Measurements from ENCODE around the gene C1orf35. TPM values are rescaled to one million over a fixed set of nuclear protein-coding genes. Genes with fewer than 3 reads are reported as not detected.

The C1orf35 gene
- total and polyA plus RNA-seq, 9 donors = 2.8 to 29.3 (median 21.0) TPM

- DNase-seq = peak in 1 of 5 donors; percentile 19
- no peaks in the 10 kb centered on the region for H3K4me1 ChIP-seq (ENCODE audit: insufficient read depth)
- no peak overlapping the region for H3K27ac ChIP-seq
- no peaks in the 10 kb centered on the region for H3K9me3 ChIP-seq
- intact Hi-C loops (cut with DNase I) = no loop called here
- no peak overlapping the region for H3K4me3 ChIP-seq
- H3K36me3 ChIP-seq = no peaks in the 10 kb centered on the region
- WGBS, 3 donors = 39 to 46% (median 41%) methylated on average over 18 of the region's 18 CpGs
- no peak for TF ChIP-seq POLR2A (IDR thresholded peaks at IDR 0.05)
- TF ChIP-seq, protein P1, sequence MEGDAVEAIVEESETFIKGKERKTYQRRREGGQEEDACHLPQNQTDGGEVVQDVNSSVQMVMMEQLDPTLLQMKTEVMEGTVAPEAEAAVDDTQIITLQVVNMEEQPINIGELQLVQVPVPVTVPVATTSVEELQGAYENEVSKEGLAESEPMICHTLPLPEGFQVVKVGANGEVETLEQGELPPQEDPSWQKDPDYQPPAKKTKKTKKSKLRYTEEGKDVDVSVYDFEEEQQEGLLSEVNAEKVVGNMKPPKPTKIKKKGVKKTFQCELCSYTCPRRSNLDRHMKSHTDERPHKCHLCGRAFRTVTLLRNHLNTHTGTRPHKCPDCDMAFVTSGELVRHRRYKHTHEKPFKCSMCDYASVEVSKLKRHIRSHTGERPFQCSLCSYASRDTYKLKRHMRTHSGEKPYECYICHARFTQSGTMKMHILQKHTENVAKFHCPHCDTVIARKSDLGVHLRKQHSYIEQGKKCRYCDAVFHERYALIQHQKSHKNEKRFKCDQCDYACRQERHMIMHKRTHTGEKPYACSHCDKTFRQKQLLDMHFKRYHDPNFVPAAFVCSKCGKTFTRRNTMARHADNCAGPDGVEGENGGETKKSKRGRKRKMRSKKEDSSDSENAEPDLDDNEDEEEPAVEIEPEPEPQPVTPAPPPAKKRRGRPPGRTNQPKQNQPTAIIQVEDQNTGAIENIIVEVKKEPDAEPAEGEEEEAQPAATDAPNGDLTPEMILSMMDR (IDR thresholded peaks at IDR 0.05) = no peak
- TF ChIP-seq EP300 (IDR thresholded peaks at IDR 0.05) = no peak
- H3K27me3 ChIP-seq = peaks cover 5% of the 10 kb centered on the region
These were observed 44.8 kb downstream of the C1orf35 start for GRCh38 chr1:228058172-228058948.

Small RNA genes lying within 50 kb of the gene (microRNA-seq; reads per million reads assigned to microRNA genes)
- 0 to 0.79 (median 0.38) reads per million in 3 donors for gene MIR3620

Small RNA genes lying within 50 kb of the gene (small RNA-seq; reads per million reads assigned to genes)
- not detected for gene AL359510.1

Other genes starting within 250 kb of the C1orf35 start
- 10 to 100 TPM in 3 of 7 donors, 1 to 10 TPM in 4; 3.9 to 15.9 (median 9.8) TPM for gene WNT9A, start 155.4 kb downstream of the C1orf35 start, total RNA-seq
- 10 to 100 TPM in 1 of 2 donors, 1 to 10 TPM in 1; 1.1 to 10.8 TPM for gene WNT9A, start 155.4 kb downstream of the C1orf35 start, polyA plus RNA-seq
- gene WNT3A, start 96.3 kb downstream of the C1orf35 start, total RNA-seq = not detected
- gene WNT3A, start 96.3 kb downstream of the C1orf35 start, polyA plus RNA-seq = not detected
- 100 to 1,000 TPM; 209 to 345 (median 285) TPM for gene ARF1, start 20.6 kb downstream of the C1orf35 start, total RNA-seq
- gene ARF1, start 20.6 kb downstream of the C1orf35 start, polyA plus RNA-seq = 100 to 1,000 TPM; 179 to 307 TPM
- gene MRPL55, start 6.0 kb upstream of the C1orf35 start, total RNA-seq = 10 to 100 TPM; 36.4 to 98.5 (median 43.3) TPM
- gene MRPL55, start 6.0 kb upstream of the C1orf35 start, polyA plus RNA-seq = 10 to 100 TPM; 14.6 to 87.5 TPM
- 100 to 1,000 TPM; 129 to 256 (median 171) TPM for gene GUK1, start 37.0 kb upstream of the C1orf35 start, total RNA-seq
- 100 to 1,000 TPM in 1 of 2 donors, 10 to 100 TPM in 1; 17.7 to 228 TPM for gene GUK1, start 37.0 kb upstream of the C1orf35 start, polyA plus RNA-seq
- gene GJC2, start 46.6 kb upstream of the C1orf35 start, total RNA-seq = 10 to 100 TPM in 2 of 7 donors, 1 to 10 TPM in 5; 2.2 to 12.6 (median 8.0) TPM
- 1 to 10 TPM in 1 of 2 donors, under 1 TPM in 1; 0.18 to 2.3 TPM for gene GJC2, start 46.6 kb upstream of the C1orf35 start, polyA plus RNA-seq
- gene IBA57, start 62.5 kb upstream of the C1orf35 start, total RNA-seq = 10 to 100 TPM in 4 of 7 donors, 1 to 10 TPM in 3; 3.7 to 14.5 (median 11.1) TPM
- 1 to 10 TPM; 2.8 to 5.8 TPM for gene IBA57, start 62.5 kb upstream of the C1orf35 start, polyA plus RNA-seq
- gene OBSCN, start 104.7 kb upstream of the C1orf35 start, total RNA-seq = 10 to 100 TPM; 21.7 to 37.1 (median 29.9) TPM
- gene OBSCN, start 104.7 kb upstream of the C1orf35 start, polyA plus RNA-seq = 10 to 100 TPM in 1 of 2 donors, 1 to 10 TPM in 1; 3.5 to 11.9 TPM